Astrocyte (in vitro differentiated cells and primary cell): ENCODE data around the gene IGF2BP3.

Experiments
- CTCF ChIP-seq: IDR thresholded peaks from 2 replicates; pipeline ENCODE4 v1.5.1; 2011; ENCODE audit warnings: low read depth, mild to moderate bottlenecking, inconsistent platforms, low read length, moderate library complexity; ENCODE audit not compliant: insufficient read depth
- EZH2 ChIP-seq: IDR thresholded peaks from 2 replicates; pipeline ENCODE4 v1.6.1; 2012; ENCODE audit warnings: mild to moderate bottlenecking, low read length, inconsistent platforms; ENCODE audit not compliant: insufficient read depth

- TF ChIP-seq CTCF (no peak), EZH2 (no peak)
Measured at GRCh38 chr7:23491502-23491901, 21.2 kb upstream of the IGF2BP3 start.
